Amygdala (tissue), 56 donors: Measurements from ENCODE around the gene TBCD.
A peak's percentile ranks its signal among the peaks of the same experiment; 100 is the strongest.

Experiments used
- DNase-seq, 56 donors: peaks; one replicate each; lab custom pipeline; 2025; lab: John Stamatoyannopoulos, UW

TBCD gene

DNA sequence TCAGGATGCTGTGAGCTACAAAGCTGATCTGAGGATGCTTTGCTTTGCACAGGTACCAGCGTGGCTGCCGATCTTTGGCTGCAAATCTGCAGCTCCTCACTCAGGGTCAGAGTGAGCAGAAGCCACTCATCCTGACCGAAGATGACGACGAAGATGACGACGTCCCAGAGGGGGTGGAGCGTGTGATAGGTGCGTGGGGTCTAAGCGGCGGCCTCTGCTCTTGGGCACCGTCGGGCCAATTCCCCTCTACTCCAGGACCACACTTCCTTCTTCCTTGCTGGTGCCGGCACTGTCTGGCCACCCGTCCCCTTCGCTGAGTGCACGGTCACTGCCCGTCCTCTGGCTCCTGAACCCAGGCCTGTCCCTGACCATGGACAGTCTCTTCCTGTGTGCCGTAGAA lies 54.0 kb downstream of the TBCD start:
- DNase-seq: no peak

DNA sequence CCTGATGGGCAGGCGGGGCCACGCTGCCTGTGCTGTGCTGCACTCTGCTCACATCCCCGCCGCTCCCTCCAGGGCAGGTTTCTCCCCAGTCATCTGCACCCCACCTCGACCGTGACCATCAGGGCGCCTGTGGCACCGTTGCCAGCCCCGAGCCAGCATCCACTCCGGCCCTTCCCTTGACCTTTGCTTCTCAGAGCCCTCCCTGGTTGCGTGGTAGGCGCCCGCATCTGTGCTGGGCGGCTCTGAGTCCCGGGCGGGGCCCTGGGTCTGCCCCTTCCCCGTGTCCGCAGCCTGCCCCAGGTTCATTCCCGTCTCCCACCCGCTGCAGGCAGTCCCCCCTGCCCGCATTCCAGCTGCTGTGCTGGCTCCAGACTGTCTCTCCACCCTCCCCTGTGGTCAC lies 54.8 kb downstream of the TBCD start:
- no peak for DNase-seq

DNA sequence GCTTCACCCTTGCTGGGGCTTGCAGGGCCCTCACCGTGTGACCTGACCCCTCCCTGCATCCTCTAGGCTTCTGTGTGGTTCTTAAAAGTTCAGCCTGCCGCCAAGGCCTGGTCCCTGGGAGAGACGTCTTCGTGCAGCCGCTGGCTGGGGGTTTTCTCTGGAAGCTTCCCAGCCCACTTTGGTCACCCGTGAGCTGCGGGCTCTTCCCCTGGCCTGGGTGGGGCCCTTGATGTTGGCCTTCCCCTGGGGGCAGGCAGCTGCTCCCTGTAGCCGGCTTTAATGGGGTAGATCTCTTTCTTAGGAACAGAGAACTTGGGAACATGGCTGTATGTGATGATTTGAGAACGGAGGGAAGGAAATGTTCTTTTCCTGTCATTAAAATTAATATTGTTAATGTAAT lies 55.2 kb downstream of the TBCD start:
- no peak for DNase-seq

DNA sequence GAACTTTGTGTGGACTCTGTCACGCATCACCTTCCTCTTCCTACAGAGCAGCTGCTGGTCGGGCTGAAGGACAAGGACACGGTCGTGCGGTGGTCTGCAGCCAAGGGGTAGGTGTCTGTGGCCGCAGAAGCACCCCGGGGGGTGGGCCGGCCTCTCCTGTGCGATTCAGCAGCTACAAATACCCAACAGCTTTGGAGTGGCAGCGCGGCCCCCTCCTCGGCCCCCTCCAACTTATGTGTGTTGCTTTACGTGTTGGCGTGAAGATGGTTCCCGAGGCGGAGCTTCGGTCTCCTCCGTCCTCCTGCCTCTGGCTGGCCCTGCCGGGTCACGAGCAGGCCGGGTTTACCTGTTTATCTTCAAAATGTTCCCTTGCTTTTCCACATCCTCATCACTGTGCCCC lies 55.7 kb downstream of the TBCD start:
- no peak for DNase-seq

DNA sequence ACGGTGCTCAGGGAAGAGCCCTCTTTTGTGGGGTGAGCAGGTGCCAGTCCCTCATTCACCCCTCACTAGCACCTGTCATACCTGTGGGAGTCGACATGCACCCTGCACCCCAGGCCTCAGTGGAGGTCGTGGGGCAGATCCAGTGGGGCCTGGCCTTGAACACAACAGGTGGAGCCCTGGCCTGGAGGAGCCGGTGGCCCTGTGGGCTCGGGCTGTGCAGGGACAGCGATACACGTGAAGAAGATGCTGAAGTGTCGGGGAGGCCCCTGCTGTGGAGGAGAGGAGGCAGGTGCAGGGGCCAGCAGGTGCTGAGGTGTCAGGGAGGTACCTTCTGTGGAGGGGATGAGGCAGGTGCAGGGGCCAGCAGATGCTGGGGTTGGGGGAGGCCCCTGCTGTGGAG lies 56.1 kb downstream of the TBCD start:
- DNase-seq: no peak

DNA sequence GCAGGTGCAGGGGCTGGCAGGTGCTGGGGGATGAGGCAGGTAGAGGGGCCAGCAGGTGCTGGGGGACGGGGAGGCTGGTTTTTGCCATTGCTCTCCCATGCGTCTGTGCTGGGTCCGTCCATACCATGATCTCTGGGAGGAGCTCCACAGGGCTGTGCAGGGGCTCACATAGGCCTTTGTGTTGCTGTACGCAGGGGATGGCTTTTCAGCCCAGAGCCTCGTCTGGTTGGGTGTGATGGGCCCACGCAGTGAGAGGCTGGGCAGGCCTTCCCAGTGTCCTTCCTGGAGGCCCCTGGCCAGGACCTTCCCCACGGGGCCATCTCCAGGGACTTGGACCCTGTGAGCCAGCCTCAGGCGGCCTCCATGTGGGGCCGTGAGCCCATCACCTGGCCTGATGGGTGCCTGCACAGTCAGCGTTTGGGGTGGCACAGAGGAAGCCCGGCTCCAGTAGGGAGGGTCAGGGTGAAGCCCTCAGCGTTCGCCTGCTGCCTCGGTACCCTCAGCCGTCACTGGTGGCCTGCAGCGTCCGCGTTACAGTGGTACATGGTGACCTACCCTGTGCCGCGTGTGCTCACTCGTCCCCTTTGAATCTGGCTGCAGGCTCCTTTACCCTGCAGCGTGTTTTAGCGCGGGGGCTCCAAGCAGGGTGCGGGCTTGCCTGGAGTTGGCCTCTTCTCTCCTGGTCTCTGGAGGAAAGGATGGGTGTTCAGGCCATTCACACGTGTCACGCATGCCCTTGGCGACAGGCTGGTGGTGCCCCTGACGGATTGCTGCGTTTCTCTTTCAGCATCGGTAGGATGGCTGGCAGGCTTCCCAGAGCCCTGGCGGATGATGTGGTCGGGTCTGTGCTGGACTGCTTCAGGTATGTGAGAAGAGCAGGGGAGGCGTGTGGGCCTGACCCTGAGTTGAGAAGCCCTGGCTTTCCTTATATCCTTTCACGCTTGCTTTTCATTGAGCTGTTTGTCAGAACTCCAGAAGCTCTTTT lies 57.3 kb downstream of the TBCD start:
- peak in 1 of 56 donors; percentile 9 for DNase-seq

DNA sequence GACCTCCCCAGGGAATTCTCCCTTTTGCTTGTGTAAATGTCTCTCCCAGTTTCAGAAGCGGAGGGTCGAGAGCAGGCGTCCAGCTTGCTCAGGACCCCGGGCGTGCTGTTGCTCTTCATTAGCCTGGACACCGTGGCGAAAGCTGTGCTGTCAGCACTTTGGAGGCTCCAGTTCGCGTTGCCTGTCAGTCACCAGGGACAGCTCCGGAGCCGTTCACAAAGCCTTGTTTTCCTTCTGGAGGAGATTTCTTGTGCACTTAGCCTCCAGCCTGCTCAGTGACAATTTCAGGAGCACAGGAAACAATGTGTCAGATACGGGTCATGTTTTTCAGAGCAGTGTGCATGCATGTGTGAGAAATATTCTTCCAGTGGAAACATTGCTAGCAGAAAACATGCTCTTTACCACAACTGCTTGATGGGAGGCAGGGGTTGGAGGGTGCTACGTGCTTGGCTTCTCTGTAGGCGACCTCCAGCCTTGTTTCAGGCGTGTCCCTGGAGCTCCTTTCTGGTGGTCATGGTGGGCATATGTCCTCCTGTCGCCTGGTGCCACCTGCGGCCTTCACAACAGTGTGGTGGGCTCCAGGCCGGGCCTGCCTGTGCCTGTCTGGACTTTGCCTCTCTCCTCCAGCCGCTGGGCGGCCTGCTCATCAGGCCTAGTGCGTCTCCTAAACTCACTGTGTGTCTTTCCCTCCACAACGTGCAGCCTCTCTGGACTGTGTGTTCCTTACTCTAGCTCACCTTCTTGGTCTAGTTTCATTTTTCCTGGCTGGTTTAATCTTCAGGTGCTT lies 59.0 kb downstream of the TBCD start:
- DNase-seq: no peak

DNA sequence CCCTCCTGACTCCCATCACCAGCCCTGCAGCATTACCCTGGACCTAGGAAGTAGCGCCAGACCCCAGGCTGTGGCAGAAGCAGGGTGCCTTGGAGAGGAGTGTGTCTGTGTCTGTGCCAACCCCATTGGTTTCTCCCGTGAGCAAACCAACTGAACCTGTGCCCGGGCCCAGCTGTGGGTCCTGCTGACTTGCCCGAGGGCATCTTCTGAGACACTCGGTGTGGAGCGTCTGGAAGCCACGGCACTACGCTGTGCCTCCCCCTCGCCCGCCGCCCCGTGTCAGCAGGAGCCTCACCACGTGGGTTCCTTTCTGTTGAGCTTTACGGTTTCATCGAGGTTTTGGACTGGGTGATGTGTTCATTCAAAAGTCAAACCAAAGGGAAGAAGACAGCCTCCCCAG lies 60.2 kb downstream of the TBCD start:
- DNase-seq: no peak

DNA sequence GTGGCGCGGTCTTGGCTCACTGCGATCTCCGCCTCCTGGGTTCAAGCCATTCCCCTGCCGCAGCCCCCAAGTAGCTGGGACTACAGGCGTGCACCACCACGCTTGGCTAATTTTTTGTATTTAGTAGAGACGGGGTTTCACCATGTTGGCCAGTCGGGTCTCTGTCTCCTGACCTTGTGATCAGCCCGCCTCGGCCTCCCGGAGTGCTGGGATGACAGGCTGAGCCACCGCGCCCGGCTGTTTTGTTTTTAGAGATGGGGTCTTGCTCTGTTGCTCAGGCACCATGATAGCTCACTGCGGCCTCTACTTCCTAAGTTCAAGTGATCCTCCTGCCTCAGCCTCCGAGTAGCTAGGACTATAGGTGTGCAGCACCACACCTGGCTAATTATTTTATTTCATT lies 60.7 kb downstream of the TBCD start:
- no peak for DNase-seq

DNA sequence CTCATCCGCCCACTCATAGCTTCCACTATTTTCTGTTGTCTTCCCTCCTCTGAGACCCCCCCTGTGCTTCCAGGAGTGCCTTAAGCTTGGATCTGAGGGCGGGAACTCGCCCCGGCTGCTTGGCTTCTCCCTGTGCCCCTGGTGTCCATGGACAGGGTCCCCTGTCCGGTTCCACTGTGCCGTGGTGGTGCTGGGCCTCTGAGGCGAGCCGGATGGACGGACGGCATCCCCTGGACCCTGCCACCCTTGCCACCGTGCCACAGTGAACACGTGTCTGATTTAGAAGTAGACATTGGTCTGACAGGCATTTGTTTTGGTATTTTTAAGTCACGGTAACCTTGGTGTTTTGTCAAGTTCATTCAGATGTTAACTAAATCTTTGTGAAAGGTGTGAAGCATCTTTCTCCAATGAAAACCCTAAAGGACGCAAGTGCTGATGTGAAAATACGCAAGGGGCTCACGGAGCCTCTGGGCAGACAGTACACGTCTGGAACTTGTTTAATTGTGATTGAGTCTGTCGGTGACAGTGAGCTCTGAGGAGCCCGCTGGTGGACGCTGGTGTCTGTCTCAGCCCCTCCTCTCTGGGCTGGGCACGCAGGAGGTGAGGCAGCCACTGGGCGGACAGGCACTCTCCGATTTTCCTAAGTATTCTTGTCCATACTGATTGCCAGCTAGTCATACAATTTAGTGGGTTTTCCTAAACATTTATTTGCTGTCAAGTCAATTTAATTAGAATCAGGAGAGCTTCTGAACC lies 61.6 kb downstream of the TBCD start:
- no peak for DNase-seq

DNA sequence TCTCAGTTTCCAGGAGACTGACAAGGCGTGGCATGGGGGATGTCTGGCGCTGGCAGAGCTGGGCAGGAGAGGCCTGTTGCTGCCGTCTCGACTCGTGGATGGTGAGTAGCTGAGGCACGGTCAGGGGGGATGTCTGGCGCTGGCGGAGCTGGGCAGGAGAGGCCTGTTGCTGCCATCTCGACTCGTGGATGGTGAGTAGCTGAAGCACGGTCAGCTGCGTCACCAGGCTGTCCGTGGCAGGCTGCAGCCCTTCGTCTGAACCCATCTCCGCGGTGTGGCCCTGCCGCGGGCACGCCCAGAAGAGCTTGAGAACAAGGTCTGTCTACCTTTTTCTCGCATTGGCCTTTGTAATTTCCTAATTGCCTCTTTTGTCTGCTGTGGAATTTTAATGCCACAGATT lies 63.0 kb downstream of the TBCD start:
- DNase-seq: no peak

DNA sequence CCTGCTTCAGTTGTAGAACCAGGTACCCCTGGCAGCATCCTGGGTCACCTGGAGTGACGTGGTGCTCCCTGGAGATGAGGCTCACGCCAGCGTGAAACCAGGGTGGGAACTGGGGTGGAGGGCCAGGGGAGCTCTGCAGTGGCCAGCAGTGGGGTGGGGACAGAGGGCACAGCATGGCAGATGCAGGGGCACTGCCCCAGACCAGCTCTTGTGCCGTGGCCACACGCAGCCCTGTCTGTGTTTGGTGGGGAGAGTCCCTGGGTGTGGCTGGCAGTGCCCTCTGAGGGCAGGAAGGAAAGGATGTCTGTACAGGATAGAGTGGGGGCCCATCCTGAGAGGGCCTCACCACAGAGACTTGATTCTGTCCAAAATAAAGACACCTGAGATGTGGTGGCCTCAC lies 63.5 kb downstream of the TBCD start:
- DNase-seq: no peak

DNA sequence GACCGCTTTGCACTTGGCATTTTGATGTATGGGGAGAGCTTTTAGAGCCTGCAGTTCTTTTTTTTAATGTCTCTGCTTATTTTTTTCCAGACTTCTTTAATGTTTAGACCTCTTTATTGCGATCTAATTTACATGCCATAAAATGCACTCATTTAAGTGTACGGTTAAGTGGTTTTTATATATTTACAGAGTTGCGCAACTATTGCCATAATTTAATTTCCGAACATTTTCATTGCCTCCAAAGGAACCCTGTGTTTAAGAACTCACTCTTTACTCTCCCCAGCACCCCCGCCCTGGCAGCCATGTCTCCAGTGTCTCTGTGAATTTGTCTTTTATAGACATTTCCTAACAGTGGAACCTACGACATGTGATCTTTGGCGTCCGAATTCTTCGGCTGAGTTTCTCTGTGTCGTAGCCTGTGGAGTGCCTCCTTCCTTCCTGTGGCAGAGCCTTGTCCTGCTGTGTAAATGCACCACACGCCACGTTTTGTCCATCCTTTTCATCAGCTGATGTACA lies 64.0 kb downstream of the TBCD start:
- no peak for DNase-seq

DNA sequence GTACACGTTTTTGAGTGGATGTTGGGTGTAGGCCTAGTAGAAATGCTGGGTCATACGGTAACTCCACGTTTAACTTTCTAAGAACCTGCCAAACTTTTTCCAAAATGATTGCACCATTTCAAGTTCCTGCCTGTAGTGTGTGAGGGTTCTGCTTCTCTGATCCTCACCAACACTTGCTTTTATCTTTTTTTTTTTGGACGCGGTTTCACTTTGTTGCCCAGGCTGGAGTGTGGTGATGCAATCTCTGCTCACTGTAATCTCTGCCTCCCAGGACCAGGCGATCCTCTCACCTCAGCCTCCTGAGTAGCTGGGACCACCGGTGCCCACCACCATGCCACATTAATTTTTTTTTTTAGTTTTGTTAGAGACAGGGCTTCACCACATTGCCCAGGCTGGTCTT lies 64.5 kb downstream of the TBCD start:
- DNase-seq: no peak

DNA sequence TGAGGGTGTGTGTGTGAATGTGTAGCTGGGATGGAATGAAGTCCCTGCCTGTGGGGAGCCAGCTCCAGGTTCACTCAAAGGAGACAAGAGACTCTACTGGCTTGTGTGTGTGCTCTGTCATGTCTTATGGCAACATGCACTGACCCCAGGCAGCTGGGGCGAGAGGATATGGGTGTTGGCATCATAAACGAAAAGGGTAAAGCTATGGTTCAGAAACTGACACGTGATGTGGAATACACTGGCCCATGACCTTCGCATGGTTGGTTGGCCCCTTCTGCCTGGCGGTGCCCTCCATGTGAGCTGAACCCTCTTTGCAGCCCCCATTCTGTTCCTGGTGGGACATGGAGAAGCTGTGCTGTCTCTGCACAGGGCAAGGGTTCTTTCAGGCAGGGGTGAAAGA lies 66.1 kb downstream of the TBCD start:
- no peak for DNase-seq

DNA sequence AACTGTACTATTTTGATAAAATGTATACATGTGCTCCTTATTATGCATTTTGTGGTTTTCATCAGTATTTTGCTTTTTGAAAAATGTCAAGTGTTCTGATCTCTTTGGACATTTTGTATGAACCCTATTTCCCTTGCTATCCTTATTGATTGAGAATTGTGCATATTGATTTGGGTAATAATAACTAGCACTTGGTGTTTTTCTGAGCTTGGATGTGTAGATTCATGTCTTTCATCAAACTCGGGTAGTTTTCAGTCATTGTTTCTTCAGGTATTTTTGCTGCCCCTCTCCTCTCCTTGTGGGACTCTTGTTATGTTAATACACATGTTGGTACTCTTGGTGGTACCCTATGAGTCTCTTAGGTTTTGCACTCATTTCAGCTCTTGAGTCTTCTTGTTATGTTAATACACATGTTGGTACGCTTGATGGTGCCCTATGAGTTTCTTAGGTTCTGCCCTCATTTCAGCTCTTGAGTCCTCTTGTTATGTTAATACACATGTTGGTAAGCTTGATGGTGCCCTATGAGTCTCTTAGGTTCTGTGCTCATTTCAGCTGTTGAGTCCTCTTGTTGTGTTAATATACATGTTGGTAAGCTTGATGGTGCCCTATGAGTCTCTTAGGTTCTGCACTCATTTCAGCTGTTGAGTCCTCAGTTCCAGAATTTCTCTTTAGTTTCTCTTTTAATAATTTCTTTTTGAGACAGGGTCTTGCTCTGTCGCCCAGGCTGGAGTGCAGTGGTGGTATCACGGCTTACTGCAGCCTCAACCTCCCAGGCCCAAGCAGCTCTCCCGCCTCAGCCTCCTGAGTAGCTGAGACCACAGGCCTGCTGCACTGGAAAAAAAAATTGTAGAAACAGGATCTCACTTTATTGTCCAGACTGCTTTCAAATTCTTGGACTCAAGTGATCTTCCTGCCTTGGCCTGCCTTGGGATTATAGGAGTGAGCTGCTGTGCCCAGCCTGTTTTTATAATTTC lies 68.7 kb downstream of the TBCD start:
- no peak for DNase-seq

DNA sequence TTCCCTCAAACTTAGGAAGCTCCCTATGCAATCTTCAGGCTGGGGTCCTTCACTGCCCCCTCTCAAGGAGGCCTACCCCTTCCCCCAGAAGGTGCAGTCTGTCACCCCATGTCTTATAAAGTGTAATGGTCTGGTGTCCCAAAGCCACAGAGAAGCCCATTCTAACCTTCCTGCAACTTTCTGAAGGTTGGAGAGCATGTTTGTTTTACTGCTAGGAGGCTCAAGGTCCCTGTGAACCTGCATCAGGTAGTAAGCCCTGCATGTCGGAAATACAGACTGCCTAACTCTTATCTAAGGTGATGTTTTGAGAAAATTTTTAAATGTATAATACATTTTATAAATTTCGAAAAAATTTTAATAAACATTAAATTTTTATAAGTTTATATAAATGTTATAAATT lies 69.7 kb downstream of the TBCD start:
- no peak for DNase-seq

DNA sequence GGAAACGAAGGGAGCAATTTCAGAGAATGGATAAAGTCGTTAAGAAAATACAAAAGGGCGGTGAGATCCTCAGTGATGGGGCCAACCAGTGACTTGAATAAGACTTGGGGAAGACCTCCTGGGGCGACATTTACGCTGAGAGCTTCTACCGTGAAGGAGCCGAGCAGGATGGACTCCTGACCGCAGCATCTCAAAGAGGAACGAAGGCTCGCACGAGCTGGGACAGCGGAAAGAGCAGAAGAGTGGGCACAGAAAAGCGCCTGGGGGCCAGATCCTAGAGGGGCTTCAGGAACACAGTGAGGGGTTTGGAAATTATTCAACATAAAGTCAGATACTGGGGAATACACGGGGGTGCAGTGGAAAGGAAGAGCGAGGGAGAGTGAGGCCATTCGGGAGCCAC lies 70.4 kb downstream of the TBCD start:
- no peak for DNase-seq

DNA sequence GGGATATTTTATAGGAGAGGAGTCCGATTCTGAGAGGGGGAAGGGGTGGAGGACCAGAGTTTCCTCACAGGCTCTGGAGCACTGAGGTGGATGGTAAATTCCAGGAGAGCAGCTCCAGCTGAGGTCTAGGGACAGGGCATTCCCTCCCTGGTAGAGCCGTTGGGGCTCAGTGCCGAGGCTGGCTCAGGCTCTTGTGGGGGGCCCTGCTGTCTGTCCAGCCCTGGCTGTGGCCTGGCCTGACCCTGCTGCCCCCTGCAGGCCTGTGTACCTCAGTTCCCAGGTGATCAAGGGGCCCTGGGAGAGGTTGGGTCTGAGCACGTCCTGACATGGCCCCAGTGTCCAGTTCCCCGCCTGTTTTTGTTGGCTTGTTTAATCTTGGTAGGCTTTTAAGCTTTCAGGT lies 71.1 kb downstream of the TBCD start:
- no peak for DNase-seq
